ENCODE results near the gene C5AR2. TPM values are rescaled to one million over a fixed set of nuclear protein-coding genes. Genes with fewer than 3 reads are reported as not detected.

Gene C5AR2
- polyA plus RNA-seq, 1 donor from 2014 or later, result not detected

GRCh38 chr19:47313754-47314295 lies 18.1 kb upstream of the C5AR2 start:
- no peak for TF ChIP-seq SMC3 (conservative IDR thresholded peaks at IDR 0.05; ENCODE audit: poor library complexity)
- no peak for TF ChIP-seq RAD21 (conservative IDR thresholded peaks at IDR 0.05)
- no peak for TF ChIP-seq EZH2 (IDR thresholded peaks at IDR 0.05; ENCODE audit: borderline replicate concordance, insufficient read depth, low read length, poor library complexity, severe bottlenecking)
- no peak for TF ChIP-seq TAF1 (IDR thresholded peaks at IDR 0.05; ENCODE audit: low read depth)
- no peak for TF ChIP-seq POLR2AphosphoS5 (IDR thresholded peaks at IDR 0.05)
- TF ChIP-seq CTCF (IDR thresholded peaks at IDR 0.05; ENCODE audit: poor library complexity, severe bottlenecking), result no peak
- no peak for TF ChIP-seq EP300 (conservative IDR thresholded peaks at IDR 0.05; ENCODE audit: poor library complexity, severe bottlenecking)
- no peak for TF ChIP-seq REST (IDR thresholded peaks at IDR 0.05; ENCODE audit: borderline replicate concordance)
- Histone ChIP-seq H3K36me3 (ENCODE audit: insufficient read depth, low read length) (no peaks in the 10 kb centered on the region), H3K9me2 (ENCODE audit: insufficient read depth, low read length) (no peaks in the 10 kb centered on the region), H3K9me3 (ENCODE audit: low read length) (no peaks in the 10 kb centered on the region), H2AFZ (ENCODE audit: low read depth, low read length) (no peak overlapping the region), H3K4me2 (ENCODE audit: low read length) (no peak overlapping the region), H3F3A (ENCODE audit: insufficient read depth, low read length, poor library complexity, severe bottlenecking) (no peaks in the 10 kb centered on the region), H3K27me3 (ENCODE audit: insufficient read depth, low read depth, low read length) (no peaks in the 10 kb centered on the region), H3K79me2 (replicated peaks; ENCODE audit: insufficient read depth, low read length) (no peaks in the 10 kb centered on the region), H3K27ac (ENCODE audit: low read length) (no peak overlapping the region), H3K9ac (ENCODE audit: low read length) (no peak overlapping the region), H3K4me3 (ENCODE audit: low read length) (no peak overlapping the region), H4K20me1 (ENCODE audit: insufficient read depth) (no peaks in the 10 kb centered on the region)

- no peaks in the 10 kb centered on the region for H3K79me2 ChIP-seq (replicated peaks; ENCODE audit: insufficient read depth, low read length)
- H3K9me2 ChIP-seq (ENCODE audit: insufficient read depth, low read length), result no peaks in the 10 kb centered on the region
- no peak overlapping the region for H3K9ac ChIP-seq (ENCODE audit: low read length)
- H3K4me2 ChIP-seq (ENCODE audit: low read length), result no peak overlapping the region
- H4K20me1 ChIP-seq (ENCODE audit: insufficient read depth), result no peaks in the 10 kb centered on the region
- H2AFZ ChIP-seq (ENCODE audit: low read depth, low read length), result no peak overlapping the region
- no peak overlapping the region for H3K4me3 ChIP-seq (ENCODE audit: low read length)
- no peaks in the 10 kb centered on the region for H3K36me3 ChIP-seq (ENCODE audit: insufficient read depth, low read length)
- no peak overlapping the region for H3K27ac ChIP-seq (ENCODE audit: low read length)
- H3K9me3 ChIP-seq (ENCODE audit: low read length), result no peaks in the 10 kb centered on the region
- H3F3A ChIP-seq (ENCODE audit: insufficient read depth, low read length, poor library complexity, severe bottlenecking), result no peaks in the 10 kb centered on the region
- no peaks in the 10 kb centered on the region for H3K27me3 ChIP-seq (ENCODE audit: insufficient read depth, low read depth, low read length)
- TF ChIP-seq EZH2 (IDR thresholded peaks at IDR 0.05; ENCODE audit: borderline replicate concordance, insufficient read depth, low read length, poor library complexity, severe bottlenecking) (no peak), EP300 (conservative IDR thresholded peaks at IDR 0.05; ENCODE audit: poor library complexity, severe bottlenecking) (no peak), POLR2AphosphoS5 (IDR thresholded peaks at IDR 0.05) (no peak), MXI1 (conservative IDR thresholded peaks at IDR 0.05; ENCODE audit: poor library complexity, severe bottlenecking) (no peak), CTCF (IDR thresholded peaks at IDR 0.05; ENCODE audit: poor library complexity, severe bottlenecking) (no peak), TAF1 (IDR thresholded peaks at IDR 0.05; ENCODE audit: low read depth) (no peak), REST (IDR thresholded peaks at IDR 0.05; ENCODE audit: borderline replicate concordance) (no peak), SMC3 (conservative IDR thresholded peaks at IDR 0.05; ENCODE audit: poor library complexity) (no peak), RAD21 (conservative IDR thresholded peaks at IDR 0.05) (no peak)
Observed at GRCh38 chr19:47315125-47315821, 16.7 kb upstream of the C5AR2 start.
